Muscle of back (tissue), 11 donors: Measurements from ENCODE around the gene TPH1. TPM values are rescaled to one million over a fixed set of nuclear protein-coding genes. Genes with fewer than 3 reads are reported as not detected.
"Not testable (repeated sequence)": the region's sequence is repeated elsewhere in the genome, so short reads cannot be mapped to it uniquely, and the experiment has no call there.

Experiments used
- DNase-seq, 3 donors: peaks; one replicate each; pipeline versions ENCODE4 v3.0.0 to v3.0.0-alpha.2; 2013
- polyA plus RNA-seq, 10 donors: library from polyadenylated mRNA; unstranded; fragments of 120-200 nt; gene quantifications; one replicate each; pipeline ENCODE4 v1.2.1, GENCODE V29; 2013; ENCODE audit not compliant: insufficient read length in 10 of 10

The TPH1 gene
- polyA plus RNA-seq, 10 donors: 0.08 to 1.0 (median 0.15) TPM

DNA sequence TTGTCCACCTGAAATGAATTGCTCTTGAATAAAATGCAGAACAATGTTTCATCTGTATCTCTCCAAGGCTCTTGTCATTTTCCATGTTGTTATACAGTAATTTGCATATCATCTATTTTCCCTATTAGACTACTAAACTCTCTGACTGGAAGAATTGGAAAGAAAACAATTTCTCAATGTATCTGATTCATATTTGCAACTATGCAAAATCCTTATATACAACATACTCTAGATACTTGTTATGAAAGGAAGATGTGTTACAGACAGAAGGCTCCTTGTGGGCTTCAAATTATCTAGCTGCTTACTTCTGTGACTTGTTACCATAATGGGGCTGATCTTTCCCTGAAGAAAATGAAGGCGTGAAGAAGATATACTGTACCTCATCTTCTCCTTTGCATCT, 23.6 kb downstream of the TPH1 start:
- DNase-seq: no peak

DNA sequence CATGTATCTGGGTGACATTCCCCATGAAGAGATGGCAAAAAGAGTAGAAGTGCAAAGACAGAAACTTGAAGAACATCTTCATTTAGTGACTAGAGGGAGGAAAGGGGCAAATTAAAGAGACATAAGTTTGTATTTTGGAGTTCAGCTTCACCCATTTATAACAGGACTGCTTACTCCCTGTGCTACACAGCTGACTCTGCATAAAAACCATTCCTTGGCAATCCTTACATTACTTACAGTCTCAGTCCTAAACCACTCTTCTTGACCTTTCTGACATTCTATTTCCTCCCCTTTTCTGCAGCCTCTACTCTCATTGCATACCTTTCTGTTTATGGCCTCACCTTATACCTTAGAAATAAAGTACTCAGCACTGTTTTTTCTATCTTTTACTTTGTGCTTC, 26.4 kb downstream of the TPH1 start:
- DNase-seq: no peak

DNA sequence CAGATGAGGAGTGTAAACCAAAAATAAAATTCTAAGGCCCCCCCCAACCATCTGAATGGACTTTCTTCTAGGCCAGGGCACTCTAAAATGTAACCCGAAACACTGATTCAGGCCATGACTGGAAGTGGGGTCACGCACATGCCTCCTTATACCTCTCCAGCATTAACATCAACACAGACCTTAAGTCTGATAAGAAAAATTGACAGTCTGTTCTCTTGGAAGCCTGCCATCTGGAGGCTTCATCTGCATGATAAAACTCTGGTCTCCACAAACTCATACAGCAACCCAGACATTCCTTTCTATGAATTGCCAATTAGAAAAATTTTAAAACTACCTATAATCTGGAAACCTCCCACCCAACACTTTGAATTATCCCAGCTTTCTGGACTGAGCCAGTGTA, 29.3 kb downstream of the TPH1 start:
- DNase-seq: no peak

DNA sequence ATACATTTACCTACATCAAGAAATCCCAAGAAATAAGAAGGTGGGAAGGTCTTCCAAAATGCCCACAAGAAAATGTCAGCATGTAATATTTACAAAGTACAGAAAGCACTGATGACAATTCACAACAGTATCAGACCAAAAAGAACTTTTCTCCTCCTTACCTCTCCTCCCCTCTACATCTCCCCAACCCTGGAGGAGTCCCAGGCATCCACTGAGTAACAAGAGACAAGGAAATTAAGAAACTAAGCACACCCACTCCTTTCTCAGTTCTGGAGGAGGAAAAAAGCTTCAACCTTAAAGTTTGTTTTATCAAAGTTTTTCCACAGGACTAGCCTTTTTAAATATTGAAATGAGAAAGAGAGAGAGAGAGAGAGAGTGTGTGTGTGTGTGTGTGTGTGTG, 31.2 kb downstream of the TPH1 start:
- DNase-seq: no peak

DNA sequence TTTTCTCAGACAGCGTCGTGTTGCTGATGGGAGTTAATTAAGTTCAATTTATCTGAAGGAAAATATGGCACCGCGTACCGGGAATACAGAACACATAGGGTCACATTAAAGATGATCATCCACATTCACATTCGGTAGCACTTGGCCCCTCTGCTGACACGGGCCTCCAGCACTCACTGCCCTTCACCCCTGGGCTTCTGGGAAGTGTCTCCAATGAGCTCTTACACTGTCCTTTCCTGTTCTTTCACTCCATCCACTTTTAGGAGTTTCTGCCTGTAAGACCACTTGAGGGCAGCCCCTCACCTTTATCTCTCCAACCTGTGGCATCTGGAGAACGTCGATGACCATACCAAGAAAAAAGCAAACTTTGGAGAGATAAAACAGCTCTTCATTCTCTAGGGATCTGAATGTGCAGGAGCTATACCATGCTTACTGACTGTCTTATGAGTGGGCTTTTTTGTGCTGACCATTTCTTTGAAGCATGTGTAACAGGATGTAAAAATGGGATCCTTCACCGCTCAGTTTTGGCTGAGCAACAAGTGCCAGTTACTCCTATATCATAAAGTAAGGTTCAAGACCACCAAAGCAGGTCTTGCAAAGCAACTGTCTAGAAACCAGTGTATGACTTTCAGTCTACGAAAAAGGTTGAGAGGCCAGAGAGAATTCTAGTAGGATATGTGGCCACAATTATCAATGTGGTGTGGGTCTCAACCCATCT, 32.1 kb downstream of the TPH1 start:
- DNase-seq: peak in 1 of 3 donors; percentile 14

DNA sequence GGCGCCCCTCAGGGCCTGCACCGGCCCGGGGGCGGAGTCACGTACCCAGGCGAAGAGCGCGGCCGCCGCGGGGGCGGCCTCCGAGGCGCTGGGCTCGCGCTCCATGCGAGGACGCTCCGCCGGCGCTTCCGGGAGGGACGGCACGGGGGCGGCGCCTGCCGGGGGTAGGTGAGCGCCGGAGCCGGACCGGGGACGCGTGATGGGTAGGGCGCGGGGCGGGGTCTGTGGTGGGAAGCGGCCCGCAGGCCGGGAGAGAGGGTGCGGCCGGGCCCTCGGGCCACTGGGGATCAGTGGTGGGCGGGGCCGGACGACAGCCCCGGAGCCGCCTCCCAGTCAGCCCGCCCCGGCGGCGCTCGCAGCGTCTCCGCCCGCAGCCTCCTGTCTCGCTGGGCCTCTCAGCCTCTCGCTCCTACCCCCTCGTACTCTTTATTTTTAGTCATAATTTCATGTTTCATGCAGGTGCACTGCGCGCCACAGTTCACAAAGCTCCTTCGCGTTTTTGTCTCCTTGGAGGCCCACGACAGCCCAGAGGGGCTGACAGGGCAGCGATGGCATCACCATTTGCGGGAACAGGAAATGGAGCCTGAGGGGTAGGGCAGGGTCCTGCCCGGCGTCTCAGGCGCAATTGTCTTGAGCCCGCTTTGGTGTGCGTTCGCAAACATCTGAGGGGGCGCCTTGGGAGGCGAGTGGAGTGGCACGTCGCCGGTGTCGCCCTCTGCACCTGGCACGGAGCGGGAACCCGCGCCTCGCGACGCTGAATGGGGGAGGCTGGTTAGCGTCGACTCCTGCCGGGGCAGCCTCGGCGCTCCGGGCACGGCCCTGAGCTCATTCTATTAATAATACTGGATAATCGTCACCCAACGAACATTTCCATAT, 32.9 kb downstream of the TPH1 start, which contains the start of gene SERGEF:
TSS of gene SERGEF (minus strand) at position 142 of the 876 bp plus-strand sequence. CDS start at position 105, 37 bp downstream.
- DNase-seq: peak; percentile 82 to 91 (median 82)

DNA sequence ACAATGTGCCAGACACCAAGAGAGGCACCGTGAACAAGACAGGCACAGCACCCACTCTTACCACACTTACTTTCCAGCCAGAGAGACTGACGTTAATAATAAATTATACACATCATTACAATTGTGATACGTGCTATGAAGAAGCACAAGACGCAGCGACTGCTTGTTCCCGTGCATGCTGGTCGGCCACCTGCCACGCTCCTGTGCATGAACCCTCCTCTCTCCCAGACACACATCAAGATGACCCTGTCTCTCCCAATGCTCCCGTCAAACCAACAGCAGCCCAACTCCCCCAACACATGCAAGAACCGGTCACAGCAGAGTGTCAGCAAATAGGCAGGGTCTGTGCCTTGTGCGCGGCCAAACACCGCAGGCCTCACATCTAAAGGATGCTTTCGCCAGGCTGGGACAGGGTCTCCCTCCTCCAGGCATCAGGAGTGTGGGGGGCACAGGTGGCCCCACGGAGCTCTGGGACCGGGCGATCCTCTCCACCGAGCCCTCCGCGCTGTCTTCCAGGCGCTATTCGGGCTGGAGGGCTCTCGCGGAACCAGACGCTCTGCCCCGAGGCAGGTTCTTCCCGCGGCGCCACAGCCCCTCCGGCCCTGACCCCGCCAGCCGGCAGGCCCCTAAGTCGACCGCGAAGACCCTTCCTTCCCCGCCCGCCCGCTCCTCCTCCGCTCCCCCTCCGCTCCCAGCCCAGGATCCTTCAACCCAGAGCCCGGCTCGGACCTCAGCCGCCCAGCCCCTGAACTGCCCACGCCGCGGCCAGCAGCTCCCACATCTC, 33.8 kb downstream of the TPH1 start:
- DNase-seq: peak in 1 of 3 donors; percentile 21

DNA sequence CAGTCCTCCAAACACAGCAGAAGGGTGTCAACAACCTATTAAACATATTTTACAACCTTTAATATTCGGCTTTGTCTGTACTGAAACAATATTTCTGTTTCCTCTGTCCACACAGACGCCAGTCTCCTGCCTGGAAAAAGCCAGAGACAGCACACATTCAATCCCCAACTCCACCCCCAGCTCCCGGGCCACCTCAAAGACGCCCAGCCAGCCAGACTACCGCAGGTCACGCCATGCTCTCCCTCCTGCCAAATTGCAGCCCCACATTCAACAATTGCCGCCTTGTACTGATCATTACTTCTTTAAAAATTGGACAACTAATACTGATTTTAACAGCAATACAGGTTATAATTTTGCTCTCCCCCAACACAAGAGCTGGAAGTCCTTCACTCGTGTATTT, 34.4 kb downstream of the TPH1 start:
- peak in 1 of 3 donors; percentile 2 for DNase-seq

DNA sequence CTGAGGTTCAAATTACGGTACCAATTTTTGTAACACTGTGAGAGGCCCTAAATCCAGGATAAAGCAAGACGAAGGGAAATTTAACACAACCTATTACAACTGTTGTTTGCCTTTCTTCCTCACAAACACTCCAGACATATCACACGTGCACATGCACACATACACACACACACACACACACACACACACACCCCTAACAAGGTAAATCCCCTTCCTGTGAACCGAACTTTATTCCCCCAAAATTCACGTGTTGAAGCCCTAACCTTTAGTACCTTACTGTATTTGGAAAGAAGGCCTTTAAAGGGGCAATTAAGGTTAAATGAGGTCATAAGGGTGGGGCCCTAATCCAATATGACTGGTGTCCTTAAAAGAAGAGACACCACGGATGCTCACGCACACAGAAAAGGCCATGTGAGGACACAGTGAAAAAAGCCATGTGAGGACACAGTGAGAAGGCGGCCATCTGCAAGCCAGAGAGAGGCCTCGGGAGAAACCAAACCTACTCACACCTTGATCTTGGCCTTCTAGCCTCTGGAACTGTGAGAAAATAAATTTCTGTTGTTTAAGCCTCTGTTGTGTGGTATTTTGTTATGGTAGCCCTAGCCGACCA, 35.0 kb downstream of the TPH1 start:
- peak in 1 of 3 donors; percentile 4 for DNase-seq

DNA sequence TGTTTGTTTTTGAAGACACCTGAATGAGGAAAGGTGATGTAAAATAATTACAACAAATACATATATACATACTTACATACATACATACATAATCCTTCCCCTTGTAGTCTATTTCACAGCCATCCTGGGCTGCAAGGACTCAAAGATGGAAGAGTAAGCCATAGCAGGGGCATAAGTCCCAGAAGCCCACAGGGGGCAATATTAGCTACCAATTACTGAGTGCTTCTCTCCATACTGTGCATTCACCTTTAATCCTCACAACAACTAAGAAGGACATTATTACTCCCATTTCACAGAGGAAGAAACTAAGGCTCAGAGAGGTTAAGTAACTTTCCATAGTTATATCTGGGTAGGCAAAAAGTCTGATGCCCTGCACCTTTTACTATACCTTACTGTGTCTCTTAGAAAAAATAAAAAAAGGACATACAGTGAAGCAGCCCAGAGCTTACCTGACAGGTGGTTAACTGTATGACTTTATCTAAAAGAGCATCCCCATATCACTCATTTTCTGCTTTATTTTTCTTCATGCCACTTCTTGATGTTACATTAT, 35.9 kb downstream of the TPH1 start:
- no peak for DNase-seq

DNA sequence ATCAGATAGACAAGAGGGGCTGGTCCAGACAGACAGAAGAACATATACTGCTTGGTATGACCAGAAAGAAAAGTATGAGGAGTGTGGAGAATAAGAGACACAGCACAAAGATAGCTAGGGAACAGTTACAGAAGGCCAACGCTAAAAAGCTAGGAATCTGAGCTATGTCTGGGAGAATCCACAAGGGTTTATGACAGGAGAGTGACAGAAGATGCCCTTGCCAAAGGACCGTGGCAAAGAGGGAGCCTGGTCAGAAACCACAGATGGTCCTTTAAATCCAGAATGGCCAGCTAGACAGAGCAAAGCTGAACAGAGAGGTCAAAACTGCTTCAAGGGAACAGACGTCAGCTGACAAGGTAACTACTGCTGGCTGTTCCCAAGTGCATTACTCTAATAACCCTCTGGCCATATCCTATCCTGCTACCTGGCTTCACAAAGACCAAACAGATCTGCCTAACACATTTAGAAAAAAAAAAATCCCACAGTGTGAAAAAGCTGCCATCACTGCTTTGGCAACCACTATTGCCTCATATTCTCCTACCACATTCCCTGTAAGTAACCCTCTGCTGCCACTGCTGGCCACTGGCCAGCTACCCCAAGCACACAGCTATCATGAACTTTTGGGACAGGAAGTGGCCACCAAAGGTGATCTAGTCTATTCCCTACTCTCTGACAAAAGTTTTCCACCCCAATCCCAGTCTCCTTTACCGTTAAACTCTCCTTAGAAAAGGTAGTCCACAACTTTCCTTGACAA, 40.5 kb downstream of the TPH1 start:
- no peak for DNase-seq

DNA sequence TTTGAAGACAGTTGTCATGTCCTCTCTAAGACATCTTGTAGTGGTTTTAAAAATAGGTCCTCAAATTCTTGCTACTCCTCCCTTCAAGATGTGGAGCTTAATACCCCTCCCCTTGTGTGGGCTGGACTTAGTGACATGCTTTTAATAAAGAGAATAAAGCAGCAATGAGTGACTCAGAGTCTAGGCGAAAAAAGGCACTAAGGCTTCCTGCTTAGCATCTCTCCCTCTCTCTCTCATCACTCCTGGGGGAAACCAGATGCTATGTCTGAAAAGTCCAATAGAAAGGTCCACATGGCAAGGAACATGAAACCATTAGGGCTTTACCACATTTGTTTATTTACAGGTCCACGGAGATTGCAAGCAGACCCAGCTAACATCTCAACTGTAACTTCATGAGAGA, 44.9 kb downstream of the TPH1 start:
- no peak for DNase-seq

DNA sequence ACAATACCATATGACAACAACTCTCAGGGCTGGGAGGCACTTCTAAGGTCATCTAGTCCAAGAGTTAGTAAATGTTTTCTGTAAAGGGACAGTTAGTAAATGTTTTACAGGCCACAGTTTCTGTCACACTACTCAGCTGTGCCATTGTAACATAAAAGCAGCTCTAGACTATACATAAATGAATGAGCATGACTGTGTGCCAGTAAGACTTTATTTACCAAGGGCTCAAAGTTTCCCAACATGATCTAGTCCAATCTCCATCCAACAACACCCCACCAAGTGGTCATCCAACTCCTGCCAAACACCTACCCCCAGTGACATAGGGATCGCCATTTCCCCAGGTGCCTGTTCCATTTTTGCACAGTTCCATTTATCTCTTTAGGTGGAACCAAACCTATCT, 45.3 kb downstream of the TPH1 start:
- no peak for DNase-seq

DNA sequence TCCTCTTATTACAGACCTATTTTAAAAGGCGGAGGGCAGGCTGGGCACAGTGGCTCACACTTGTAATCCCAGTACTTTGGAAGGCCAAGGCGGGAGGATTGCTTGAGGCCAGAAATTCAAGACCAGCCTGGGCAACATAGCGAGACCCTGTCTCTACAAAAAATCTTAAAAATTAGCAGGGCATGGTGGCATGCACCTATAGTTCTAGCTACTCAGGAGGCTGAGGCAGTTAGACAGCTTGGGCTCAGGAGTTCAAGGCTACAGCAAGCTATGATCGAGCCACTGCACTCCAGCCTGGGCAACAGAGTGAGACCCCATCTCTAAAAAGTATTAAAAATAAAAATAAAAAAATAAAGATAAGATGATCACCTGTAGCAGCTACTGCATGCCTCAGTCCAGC, 45.9 kb downstream of the TPH1 start:
- DNase-seq: not testable (repeated sequence)

Other genes starting within 250 kb of the TPH1 start
- 10 to 100 TPM in 6 of 10 donors, 1 to 10 TPM in 4; 9.2 to 15.2 (median 10.9) TPM for gene SERGEF, start 33.2 kb downstream of the TPH1 start, polyA plus RNA-seq
- gene SAAL1, start 59.8 kb upstream of the TPH1 start, polyA plus RNA-seq: 10 to 100 TPM; 10.8 to 25.1 (median 14.9) TPM
- gene MRGPRX3, start 86.3 kb upstream of the TPH1 start, polyA plus RNA-seq: not detected
- gene MRGPRX4, start 126.6 kb upstream of the TPH1 start, polyA plus RNA-seq: not detected
- not detected for gene SAA4, start 190.5 kb upstream of the TPH1 start, polyA plus RNA-seq
- gene SAA2, start 202.4 kb upstream of the TPH1 start, polyA plus RNA-seq: not detected
- gene SAA1, start 220.0 kb upstream of the TPH1 start, polyA plus RNA-seq: not detected